ENCODE results near the gene ZNRD2.
A peak's percentile ranks its signal among the peaks of the same experiment; 100 is the strongest.

The ZNRD2 gene

DNA sequence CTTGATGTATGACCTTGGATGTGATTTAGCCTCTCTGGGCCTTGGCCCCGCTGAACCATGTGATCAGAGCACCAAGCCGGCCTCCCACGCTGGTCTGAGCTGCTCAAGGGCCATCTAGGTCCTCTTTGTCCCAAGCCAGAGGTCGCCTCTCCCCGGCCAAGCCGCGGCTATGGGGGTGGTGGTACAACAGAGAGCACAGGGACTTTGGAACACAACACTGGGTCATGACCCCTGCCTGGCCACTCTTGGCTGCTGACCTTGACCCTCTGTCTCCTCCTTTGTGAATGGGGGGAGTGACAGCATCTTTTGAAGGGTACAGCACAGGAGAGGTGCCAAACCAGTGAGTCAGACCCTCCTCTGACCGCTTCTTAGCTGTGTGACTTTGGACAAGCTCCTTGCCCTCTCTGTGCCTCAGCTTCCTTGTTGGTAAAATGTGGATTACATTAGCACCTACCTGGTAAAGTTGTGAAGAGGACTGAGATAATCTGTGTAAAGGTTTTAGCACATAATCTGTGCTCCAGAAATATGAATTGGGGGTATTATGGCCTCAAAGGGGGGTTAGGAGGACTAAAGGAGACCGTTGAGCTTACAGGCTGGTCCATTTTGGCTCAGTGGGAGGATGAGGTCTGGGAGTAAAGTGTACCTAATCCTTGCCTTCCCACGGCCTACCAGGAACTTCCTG, 40.7 kb upstream of the ZNRD2 start:
- no peak for ATAC-seq
- TF ChIP-seq, protein P1, sequence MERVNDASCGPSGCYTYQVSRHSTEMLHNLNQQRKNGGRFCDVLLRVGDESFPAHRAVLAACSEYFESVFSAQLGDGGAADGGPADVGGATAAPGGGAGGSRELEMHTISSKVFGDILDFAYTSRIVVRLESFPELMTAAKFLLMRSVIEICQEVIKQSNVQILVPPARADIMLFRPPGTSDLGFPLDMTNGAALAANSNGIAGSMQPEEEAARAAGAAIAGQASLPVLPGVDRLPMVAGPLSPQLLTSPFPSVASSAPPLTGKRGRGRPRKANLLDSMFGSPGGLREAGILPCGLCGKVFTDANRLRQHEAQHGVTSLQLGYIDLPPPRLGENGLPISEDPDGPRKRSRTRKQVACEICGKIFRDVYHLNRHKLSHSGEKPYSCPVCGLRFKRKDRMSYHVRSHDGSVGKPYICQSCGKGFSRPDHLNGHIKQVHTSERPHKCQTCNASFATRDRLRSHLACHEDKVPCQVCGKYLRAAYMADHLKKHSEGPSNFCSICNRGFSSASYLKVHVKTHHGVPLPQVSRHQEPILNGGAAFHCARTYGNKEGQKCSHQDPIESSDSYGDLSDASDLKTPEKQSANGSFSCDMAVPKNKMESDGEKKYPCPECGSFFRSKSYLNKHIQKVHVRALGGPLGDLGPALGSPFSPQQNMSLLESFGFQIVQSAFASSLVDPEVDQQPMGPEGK (CRISPR knock-in tag; IDR thresholded peaks at IDR 0.05; ENCODE audit: borderline replicate concordance): no peak
- no peak for TF ChIP-seq ZC3H10 (CRISPR knock-in tag; IDR thresholded peaks at IDR 0.05)
- TF ChIP-seq RARB (CRISPR knock-in tag; IDR thresholded peaks at IDR 0.05): no peak
- no peak for TF ChIP-seq PPARA (CRISPR knock-in tag; IDR thresholded peaks at IDR 0.05; ENCODE audit: borderline replicate concordance)
- TF ChIP-seq, protein P2, sequence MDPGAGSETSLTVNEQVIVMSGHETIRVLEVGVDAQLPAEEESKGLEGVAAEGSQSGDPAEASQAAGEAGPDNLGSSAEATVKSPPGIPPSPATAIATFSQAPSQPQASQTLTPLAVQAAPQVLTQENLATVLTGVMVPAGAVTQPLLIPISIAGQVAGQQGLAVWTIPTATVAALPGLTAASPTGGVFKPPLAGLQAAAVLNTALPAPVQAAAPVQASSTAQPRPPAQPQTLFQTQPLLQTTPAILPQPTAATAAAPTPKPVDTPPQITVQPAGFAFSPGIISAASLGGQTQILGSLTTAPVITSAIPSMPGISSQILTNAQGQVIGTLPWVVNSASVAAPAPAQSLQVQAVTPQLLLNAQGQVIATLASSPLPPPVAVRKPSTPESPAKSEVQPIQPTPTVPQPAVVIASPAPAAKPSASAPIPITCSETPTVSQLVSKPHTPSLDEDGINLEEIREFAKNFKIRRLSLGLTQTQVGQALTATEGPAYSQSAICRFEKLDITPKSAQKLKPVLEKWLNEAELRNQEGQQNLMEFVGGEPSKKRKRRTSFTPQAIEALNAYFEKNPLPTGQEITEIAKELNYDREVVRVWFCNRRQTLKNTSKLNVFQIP (CRISPR knock-in tag; IDR thresholded peaks at IDR 0.05; ENCODE audit: borderline replicate concordance, low read depth): no peak
- TF ChIP-seq, protein P3, sequence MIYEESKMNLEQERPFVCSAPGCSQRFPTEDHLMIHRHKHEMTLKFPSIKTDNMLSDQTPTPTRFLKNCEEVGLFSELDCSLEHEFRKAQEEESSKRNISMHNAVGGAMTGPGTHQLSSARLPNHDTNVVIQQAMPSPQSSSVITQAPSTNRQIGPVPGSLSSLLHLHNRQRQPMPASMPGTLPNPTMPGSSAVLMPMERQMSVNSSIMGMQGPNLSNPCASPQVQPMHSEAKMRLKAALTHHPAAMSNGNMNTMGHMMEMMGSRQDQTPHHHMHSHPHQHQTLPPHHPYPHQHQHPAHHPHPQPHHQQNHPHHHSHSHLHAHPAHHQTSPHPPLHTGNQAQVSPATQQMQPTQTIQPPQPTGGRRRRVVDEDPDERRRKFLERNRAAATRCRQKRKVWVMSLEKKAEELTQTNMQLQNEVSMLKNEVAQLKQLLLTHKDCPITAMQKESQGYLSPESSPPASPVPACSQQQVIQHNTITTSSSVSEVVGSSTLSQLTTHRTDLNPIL (CRISPR knock-in tag; IDR thresholded peaks at IDR 0.05; ENCODE audit: low read depth): no peak
- no peak for TF ChIP-seq ZFP30 (CRISPR knock-in tag; IDR thresholded peaks at IDR 0.05)
- TF ChIP-seq SNAI2 (CRISPR knock-in tag; IDR thresholded peaks at IDR 0.05): no peak
- TF ChIP-seq, protein P4, sequence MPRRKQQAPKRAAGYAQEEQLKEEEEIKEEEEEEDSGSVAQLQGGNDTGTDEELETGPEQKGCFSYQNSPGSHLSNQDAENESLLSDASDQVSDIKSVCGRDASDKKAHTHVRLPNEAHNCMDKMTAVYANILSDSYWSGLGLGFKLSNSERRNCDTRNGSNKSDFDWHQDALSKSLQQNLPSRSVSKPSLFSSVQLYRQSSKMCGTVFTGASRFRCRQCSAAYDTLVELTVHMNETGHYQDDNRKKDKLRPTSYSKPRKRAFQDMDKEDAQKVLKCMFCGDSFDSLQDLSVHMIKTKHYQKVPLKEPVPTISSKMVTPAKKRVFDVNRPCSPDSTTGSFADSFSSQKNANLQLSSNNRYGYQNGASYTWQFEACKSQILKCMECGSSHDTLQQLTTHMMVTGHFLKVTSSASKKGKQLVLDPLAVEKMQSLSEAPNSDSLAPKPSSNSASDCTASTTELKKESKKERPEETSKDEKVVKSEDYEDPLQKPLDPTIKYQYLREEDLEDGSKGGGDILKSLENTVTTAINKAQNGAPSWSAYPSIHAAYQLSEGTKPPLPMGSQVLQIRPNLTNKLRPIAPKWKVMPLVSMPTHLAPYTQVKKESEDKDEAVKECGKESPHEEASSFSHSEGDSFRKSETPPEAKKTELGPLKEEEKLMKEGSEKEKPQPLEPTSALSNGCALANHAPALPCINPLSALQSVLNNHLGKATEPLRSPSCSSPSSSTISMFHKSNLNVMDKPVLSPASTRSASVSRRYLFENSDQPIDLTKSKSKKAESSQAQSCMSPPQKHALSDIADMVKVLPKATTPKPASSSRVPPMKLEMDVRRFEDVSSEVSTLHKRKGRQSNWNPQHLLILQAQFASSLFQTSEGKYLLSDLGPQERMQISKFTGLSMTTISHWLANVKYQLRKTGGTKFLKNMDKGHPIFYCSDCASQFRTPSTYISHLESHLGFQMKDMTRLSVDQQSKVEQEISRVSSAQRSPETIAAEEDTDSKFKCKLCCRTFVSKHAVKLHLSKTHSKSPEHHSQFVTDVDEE (CRISPR knock-in tag; IDR thresholded peaks at IDR 0.05): no peak
- TF ChIP-seq OSR1 (CRISPR knock-in tag; IDR thresholded peaks at IDR 0.05): no peak
- TF ChIP-seq CSDC2 (CRISPR knock-in tag; IDR thresholded peaks at IDR 0.05): no peak

DNA sequence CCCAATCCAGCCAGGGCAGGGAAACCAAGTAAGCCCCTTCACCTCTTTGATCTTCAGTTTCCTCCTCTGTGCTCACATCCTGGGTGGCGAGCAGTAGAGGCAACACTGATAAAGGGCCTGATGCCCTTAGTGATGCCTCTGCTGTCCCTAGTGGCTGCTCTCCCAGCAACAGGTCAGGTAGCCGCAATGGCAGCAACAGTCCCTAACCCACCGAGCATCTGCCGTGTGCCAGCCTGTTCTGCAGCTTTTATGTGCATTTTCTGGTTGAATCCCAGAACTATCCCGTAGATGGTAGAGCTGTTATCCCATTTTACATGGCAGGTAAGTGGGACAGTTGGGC, 40.1 kb upstream of the ZNRD2 start:
- ATAC-seq: peak; percentile 41
- TF ChIP-seq ARNTL (CRISPR knock-in tag; IDR thresholded peaks at IDR 0.05; ENCODE audit: borderline replicate concordance, low read depth) (no peak), ZC3H10 (CRISPR knock-in tag; IDR thresholded peaks at IDR 0.05) (no peak), ESRRG (CRISPR knock-in tag; IDR thresholded peaks at IDR 0.05) (no peak), SNAI2 (CRISPR knock-in tag; IDR thresholded peaks at IDR 0.05) (no peak), TCF4 (CRISPR knock-in tag; IDR thresholded peaks at IDR 0.05; ENCODE audit: borderline replicate concordance) (no peak), BACH2 (CRISPR knock-in tag; IDR thresholded peaks at IDR 0.05; ENCODE audit: borderline replicate concordance) (no peak), ZFP30 (CRISPR knock-in tag; IDR thresholded peaks at IDR 0.05) (no peak), ZNF70 (CRISPR knock-in tag; IDR thresholded peaks at IDR 0.05) (no peak)
- TF ChIP-seq, protein P3 (CRISPR knock-in tag; IDR thresholded peaks at IDR 0.05; ENCODE audit: low read depth): no peak

DNA sequence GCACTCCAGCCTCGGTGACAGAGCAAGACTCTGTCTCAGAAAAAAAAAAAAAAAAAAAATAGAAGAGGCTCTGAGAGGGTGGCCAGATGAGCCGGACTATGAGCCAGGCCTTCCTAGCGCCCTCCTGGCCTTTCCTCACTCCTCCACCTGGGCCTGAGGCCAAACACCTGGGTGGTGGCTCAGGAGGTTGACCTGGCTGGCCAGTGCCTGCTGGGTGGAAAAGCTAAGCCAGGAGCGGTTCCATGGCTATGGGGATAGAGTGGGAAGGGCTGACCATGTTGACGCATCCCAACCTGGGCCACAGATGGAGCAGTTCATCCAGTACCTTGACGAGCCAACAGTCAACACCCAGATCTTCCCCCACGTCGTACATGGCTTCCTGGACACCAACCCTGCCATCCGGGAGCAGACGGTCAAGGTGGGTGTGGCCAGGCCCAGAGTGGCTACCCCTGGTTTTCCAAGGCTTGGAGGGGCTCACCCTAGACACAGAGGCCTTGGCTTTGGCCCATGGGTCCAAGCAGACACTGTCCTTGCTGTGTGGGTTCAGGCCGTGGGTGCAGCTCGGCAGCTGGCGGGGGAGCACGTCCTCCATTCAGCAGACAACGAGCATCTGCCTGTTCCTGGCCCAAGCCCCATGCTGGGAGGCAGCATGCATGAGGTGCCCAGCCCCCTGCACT, 37.8 kb upstream of the ZNRD2 start:
- no peak for ATAC-seq
- no peak for TF ChIP-seq SNAI2 (CRISPR knock-in tag; IDR thresholded peaks at IDR 0.05)

DNA sequence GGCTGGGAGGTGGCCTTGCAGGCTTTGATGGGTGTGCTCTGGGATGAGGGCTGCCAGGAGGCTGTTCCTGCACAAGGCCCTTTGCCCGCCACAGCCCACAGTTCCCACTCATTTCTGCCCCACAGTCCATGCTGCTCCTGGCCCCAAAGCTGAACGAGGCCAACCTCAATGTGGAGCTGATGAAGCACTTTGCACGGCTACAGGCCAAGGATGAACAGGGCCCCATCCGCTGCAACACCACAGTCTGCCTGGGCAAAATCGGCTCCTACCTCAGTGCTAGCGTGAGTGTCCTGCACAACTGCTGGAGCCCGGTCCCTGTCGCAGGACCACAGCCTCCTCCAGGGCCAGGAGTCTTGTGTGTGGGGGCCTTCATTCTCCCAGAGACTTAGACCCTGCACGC, 35.2 kb upstream of the ZNRD2 start:
- no peak; the same call in 2 of the 3 replicates for ATAC-seq
- TF ChIP-seq BACH2 (CRISPR knock-in tag; IDR thresholded peaks at IDR 0.05; ENCODE audit: borderline replicate concordance) (no peak), ZNF8 (CRISPR knock-in tag; IDR thresholded peaks at IDR 0.05) (no peak), ZFP30 (CRISPR knock-in tag; IDR thresholded peaks at IDR 0.05) (no peak), GLIS3 (CRISPR knock-in tag; IDR thresholded peaks at IDR 0.05) (no peak), ZFP3 (CRISPR knock-in tag; IDR thresholded peaks at IDR 0.05) (no peak)
- TF ChIP-seq, protein P3 (CRISPR knock-in tag; IDR thresholded peaks at IDR 0.05; ENCODE audit: low read depth): no peak
